Adipocyte (in vitro differentiated cells): ENCODE measurements around the gene SPSB1.

Source experiments
- DNase-seq: peaks from one replicate; pipeline ENCODE4 v3.0.0-alpha.2; 2015; ENCODE audit warnings: low read depth
- H3K27me3 ChIP-seq: replicated peaks from 2 replicates; pipeline ENCODE4 v1.7.0; 2013; ENCODE audit warnings: mild to moderate bottlenecking, low read length, moderate library complexity; ENCODE audit not compliant: control insufficient read depth, insufficient read depth
- H3K36me3 ChIP-seq: 2 replicates; pipeline ENCODE4 v1.7.0; 2013; ENCODE audit warnings: low read length, mild to moderate bottlenecking, moderate library complexity; ENCODE audit not compliant: control insufficient read depth, insufficient read depth, severe bottlenecking
- H3K4me1 ChIP-seq: 2 replicates; pipeline ENCODE4 v1.7.0; 2013; ENCODE audit warnings: mild to moderate bottlenecking, low read length, moderate library complexity; ENCODE audit not compliant: control insufficient read depth, insufficient read depth
- H3K4me3 ChIP-seq: 2 replicates; pipeline ENCODE4 v1.7.0; 2013; ENCODE audit warnings: mild to moderate bottlenecking, low read length, moderate library complexity
- H3K9ac ChIP-seq: 2 replicates; pipeline ENCODE4 v1.7.0; 2013; ENCODE audit warnings: mild to moderate bottlenecking, low read length, moderate library complexity
- H3K9me3 ChIP-seq: 2 replicates; pipeline ENCODE4 v1.7.0; 2013; ENCODE audit warnings: mild to moderate bottlenecking, low read length, moderate library complexity; ENCODE audit not compliant: control insufficient read depth

Gene SPSB1

DNA sequence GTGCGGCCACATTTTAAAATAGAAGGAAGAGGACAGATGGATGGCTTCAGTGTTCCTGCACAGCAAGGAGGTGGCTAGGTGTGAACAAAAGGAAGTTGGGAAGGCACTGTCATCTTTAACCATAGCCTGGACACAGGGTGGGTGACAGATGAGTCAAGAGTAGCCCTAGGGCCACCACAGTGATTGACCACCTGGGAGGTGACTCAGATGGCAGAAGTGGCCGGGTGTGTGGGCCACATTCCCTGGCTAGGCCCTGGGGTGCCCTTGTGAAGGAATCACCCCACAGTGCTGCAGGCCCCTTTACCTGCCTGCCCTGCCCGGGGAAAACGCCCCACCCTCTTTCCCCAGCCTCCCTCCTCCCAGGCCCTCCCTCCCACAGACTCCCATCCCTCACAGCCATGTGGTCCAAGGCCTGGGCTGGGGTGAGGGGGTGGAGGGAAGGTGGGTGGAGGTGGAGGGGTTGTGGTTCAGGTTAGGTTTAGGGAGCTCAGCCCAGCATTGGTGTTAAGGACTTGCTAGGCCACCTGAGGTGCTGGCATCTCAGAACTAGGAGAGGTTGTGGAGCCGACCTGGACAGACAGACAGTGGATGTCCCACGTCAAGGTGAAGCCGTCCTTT, 59.1 kb downstream of the SPSB1 start:
- H3K27me3 ChIP-seq: no peaks in the 10 kb centered on the region
- H3K9me3 ChIP-seq: no peaks in the 10 kb centered on the region
- peaks cover 26% of the 10 kb centered on the region for H3K36me3 ChIP-seq
- no peak overlapping the region for H3K4me3 ChIP-seq
- H3K9ac ChIP-seq: no peak overlapping the region
- no peak for DNase-seq
- peaks cover 21% of the 10 kb centered on the region for H3K4me1 ChIP-seq

DNA sequence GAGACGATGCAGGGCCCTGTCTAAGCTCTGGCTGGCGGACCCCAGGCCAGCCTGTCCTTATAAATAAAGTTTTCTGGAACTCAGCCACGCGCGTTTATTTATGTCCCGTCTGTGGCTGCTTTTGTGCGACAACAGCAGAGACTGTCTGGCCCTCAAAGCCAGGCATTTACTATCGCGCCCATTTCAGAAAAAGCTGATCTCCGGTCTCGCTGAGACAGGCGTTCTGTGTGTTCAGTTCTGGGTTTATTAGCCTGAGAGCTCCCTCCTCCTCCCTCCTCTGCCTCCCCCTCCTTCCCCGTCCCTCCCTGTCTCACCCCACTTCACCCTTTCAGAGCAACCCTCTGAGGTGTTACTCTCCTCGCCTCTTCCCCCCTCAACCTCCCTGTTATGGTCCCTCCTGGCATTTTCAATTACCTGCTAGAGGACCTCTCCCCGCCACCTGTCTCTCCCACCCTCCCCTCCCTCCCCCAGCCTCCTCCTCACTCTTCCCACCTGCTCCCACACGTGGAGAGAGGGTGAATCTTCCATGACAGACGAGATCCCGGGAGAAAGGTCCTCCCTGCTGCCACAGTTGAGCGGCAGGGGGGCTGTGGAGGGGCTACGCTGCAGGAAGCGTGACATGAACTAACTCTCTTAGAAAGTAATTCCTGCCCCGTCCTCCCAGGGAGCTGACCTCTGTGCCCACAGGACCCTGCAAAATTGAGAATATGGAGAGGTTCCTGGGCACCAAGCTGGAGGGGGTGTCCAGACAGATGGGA, 59.9 kb downstream of the SPSB1 start:
- H3K4me1 ChIP-seq: peaks cover 21% of the 10 kb centered on the region
- DNase-seq: no peak
- H3K9ac ChIP-seq: no peak overlapping the region
- no peak overlapping the region for H3K4me3 ChIP-seq
- H3K27me3 ChIP-seq: no peaks in the 10 kb centered on the region
- H3K9me3 ChIP-seq: no peaks in the 10 kb centered on the region
- peaks cover 34% of the 10 kb centered on the region for H3K36me3 ChIP-seq

DNA sequence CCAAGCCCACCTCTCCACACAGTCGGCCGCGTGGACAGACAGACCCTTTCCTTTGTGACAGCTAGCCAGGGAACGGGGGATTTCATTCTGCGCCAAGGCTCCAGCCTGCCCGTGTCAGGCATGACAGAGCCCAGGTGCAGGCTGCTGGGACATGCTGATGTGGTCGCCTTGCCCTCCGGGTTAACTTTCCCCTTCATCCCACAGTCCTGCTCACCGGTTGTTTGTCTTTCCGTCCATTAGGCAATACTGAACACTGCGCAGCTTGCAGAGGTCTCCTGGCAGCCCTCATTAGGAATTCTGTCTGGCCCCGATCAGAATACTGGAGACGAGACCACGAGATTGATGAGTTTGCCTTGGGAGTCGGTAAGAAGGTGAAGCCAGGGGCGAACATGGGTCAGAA, 62.8 kb downstream of the SPSB1 start:
- H3K36me3 ChIP-seq: peaks cover 47% of the 10 kb centered on the region
- H3K9me3 ChIP-seq: no peaks in the 10 kb centered on the region
- no peak overlapping the region for H3K4me3 ChIP-seq
- DNase-seq: no peak
- H3K27me3 ChIP-seq: no peaks in the 10 kb centered on the region
- no peak overlapping the region for H3K9ac ChIP-seq
- peaks cover 7% of the 10 kb centered on the region for H3K4me1 ChIP-seq

DNA sequence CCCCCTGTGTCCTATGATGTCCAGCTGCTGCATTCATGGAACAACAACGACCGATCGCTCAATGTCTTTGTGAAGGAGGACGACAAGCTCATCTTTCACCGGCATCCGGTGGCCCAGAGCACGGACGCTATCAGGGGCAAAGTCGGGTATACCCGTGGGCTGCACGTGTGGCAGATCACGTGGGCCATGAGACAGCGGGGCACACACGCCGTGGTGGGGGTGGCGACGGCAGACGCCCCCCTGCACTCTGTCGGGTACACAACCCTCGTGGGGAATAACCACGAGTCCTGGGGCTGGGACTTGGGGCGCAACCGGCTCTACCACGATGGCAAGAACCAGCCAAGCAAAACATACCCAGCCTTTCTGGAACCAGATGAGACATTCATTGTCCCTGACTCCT, 63.3 kb downstream of the SPSB1 start:
- DNase-seq: no peak
- Histone ChIP-seq H3K9ac (no peak overlapping the region), H3K36me3 (peaks cover 50% of the 10 kb centered on the region), H3K4me1 (peaks cover 3% of the 10 kb centered on the region), H3K4me3 (no peak overlapping the region), H3K27me3 (no peaks in the 10 kb centered on the region), H3K9me3 (no peaks in the 10 kb centered on the region)

DNA sequence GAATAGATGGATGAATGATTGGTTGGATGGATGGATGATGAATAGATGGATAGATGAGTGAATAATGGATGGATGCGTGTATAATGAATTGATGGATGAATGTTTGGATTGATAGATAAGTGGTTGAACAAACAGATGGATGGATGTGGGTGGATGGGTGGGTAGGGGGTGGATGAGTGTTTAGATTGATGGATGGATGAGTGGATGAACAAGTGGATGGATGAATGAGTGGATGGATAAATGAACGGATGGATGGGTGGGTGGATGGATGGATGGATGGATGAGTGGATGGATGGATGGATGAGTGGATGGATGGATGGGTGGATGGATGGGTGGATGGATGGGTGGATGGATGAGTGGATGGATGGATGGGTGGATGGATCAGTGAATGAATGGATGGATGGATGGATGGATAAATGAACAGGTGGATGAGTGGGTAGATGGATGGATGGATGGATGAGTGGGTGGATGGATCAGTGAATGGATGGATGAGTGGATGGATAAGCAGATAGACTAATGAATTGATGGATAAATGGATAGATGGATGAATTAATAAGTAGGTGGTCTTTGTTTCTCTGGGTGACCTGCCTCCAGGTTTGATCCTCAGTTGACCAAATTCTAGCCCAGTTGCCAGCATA, 64.3 kb downstream of the SPSB1 start:
- Histone ChIP-seq H3K9ac (no peak overlapping the region), H3K4me1 (peaks cover 9% of the 10 kb centered on the region), H3K36me3 (peaks cover 50% of the 10 kb centered on the region), H3K9me3 (no peaks in the 10 kb centered on the region), H3K27me3 (no peaks in the 10 kb centered on the region), H3K4me3 (no peak overlapping the region)
- no peak for DNase-seq

DNA sequence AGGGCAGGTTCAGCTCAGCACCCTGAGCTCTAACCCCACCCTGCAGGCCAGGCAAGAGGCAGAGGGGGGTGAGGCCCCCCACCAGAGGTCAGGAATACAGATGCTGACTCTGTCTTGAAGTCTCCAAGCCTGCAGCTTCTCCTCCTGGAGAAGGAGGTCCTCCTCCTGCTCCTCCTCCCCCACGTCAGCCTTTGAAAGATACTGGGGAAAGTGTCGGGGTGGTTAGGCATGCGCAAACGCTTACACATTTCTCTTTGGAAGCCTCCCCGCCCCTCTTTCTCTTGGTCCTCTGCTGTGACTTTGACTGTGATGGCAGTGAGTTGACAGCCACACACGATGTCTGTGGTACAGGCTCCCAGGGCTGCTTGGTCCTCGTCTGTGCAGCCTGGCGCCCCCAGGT, 65.3 kb downstream of the SPSB1 start:
- no peak overlapping the region for H3K9ac ChIP-seq
- no peak for DNase-seq
- peaks cover 57% of the 10 kb centered on the region for H3K36me3 ChIP-seq
- no peaks in the 10 kb centered on the region for H3K9me3 ChIP-seq
- no peaks in the 10 kb centered on the region for H3K27me3 ChIP-seq
- H3K4me1 ChIP-seq: peaks cover 9% of the 10 kb centered on the region
- H3K4me3 ChIP-seq: no peak overlapping the region

DNA sequence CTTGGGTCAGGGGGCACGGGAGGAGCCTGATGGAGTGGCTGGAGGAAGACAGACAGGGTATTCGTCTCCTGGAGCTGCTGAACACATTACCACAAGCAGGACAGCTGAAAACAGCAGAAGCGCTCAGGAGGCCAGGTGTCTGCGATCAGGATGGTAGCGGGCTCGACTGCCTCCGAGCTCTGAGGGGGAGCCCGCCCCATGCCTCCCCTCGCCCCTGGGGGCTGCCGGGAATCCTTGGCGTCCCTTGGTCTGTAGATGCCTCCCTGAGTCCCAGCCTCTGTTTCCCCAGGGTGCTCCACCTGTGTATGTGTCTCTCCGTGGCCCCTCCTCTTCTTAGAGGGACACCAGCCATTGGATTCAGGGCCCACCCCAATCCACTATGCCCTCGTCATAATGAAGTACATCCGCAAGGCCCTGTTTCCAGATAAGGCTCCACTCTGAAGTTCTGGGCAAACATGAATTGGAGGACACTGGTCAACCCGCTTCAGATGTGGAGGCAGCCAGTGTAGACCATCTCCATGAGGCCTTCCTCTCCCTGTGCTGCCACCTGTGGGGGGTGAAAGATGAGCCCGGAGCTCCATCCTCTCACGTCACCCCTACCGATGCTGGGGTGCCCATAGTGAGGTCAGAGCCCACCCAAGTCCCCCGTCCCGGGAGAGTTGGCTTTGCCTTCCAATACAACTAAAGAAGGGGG, 67.8 kb downstream of the SPSB1 start:
- no peak for DNase-seq
- Histone ChIP-seq H3K27me3 (no peaks in the 10 kb centered on the region), H3K9ac (no peak overlapping the region), H3K36me3 (peaks cover 52% of the 10 kb centered on the region), H3K4me1 (peaks cover 6% of the 10 kb centered on the region), H3K4me3 (no peak overlapping the region), H3K9me3 (no peaks in the 10 kb centered on the region)

DNA sequence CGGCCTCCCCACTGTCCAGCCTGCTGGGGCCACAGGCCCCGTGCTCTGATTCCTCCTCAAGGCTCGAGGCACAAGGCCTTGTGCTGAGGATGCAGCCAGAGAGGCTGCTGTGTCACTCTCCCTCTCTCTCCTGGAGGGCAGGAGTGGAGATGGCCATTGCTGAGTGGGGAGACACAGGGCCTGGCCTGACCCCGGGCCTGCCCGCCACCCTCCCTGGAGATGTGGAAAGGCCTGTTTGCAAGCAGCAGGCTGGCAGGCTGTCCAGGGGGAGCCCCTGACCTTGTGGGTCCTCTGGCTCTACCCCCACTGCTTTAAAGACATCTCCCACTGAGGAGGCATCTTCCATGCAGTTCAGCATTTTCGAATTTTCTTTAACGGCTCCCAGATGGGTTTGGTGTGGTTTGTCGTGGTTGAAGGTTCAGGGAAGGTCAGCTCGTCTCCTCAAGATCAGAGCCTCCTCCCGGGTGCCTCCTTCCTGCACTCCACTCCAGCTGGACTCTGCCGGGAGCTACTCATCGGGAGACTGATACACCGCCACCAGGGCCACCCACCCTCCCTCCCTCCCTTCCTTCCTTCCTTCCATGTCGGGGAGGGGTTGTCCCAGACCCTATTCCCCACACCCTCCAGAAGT, 69.1 kb downstream of the SPSB1 start:
- Histone ChIP-seq H3K9me3 (no peaks in the 10 kb centered on the region), H3K4me1 (peaks cover 6% of the 10 kb centered on the region), H3K9ac (no peak overlapping the region), H3K4me3 (no peak overlapping the region), H3K27me3 (no peaks in the 10 kb centered on the region), H3K36me3 (peaks cover 40% of the 10 kb centered on the region)
- DNase-seq: no peak

DNA sequence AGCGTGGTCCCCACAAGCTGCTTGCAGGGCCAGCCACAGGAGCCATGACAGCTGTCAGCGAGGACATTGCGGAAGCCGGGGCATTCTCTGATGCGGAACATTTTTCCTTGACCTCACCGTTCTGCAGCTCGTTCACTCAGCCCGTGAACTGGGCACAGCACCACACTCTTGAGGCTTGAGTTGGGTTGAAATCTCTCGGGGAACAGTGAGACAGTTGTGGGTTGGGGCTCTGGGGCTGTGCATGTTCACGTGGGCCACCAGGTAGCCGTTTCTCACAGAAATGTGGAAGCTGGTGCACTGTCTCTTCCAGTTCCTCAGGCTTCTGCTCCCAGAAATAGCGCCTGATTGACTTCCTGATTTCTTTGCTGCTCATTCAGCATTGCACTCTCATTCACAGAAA, 69.8 kb downstream of the SPSB1 start:
- Histone ChIP-seq H3K9ac (no peak overlapping the region), H3K4me3 (no peak overlapping the region), H3K4me1 (peaks cover 6% of the 10 kb centered on the region), H3K27me3 (no peaks in the 10 kb centered on the region), H3K36me3 (peaks cover 38% of the 10 kb centered on the region), H3K9me3 (no peaks in the 10 kb centered on the region)
- no peak for DNase-seq

DNA sequence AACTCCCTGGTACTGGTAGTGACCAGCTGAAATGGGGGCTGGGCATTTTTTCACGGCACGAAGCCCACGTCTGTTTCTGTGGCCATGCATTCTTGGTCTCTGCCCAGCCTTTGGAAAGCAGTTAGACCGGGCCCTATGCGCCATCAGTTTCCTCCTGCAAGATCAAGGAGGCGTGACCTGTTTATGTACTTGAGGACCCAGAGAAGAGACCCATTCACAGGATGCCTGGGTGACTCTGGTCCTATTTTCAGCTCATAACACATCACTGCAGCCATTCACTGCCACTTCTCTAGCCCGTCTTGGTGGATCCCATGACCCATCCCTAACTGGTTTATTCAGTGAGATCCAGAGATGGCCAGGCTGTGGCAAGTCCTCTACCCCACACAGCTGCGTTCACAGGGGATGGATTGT, 70.4 kb downstream of the SPSB1 start:
- Histone ChIP-seq H3K9me3 (no peaks in the 10 kb centered on the region), H3K4me3 (no peak overlapping the region), H3K9ac (no peak overlapping the region), H3K27me3 (no peaks in the 10 kb centered on the region), H3K4me1 (peaks cover 6% of the 10 kb centered on the region), H3K36me3 (peaks cover 38% of the 10 kb centered on the region)
- no peak for DNase-seq

DNA sequence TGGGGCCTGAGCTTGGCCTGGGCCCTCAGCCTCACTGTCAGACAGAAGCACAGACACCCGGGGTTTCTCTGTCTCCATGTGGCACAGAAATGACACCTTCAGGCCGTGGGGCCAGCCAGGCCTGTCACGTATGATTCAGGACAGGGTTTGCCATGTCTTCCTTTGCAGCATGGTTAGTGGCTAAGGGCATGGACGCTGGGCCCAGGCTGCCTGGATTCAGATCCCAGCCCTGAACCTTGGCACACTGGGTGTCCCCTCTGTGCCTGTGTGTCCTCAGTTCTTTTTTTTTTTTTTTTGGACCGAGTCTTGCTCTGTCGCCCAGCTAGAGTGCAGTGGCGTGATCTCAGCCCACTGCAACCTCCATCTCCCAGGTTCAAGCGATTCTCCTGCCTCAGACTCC, 73.6 kb downstream of the SPSB1 start:
- H3K36me3 ChIP-seq: peaks cover 43% of the 10 kb centered on the region
- no peaks in the 10 kb centered on the region for H3K9me3 ChIP-seq
- H3K4me3 ChIP-seq: no peak overlapping the region
- peaks cover 7% of the 10 kb centered on the region for H3K4me1 ChIP-seq
- H3K9ac ChIP-seq: no peak overlapping the region
- no peak for DNase-seq
- H3K27me3 ChIP-seq: no peaks in the 10 kb centered on the region
